Nephron progenitor cell (in vitro differentiated cells): ENCODE data around the gene NUMA1.

Experiments used
- DNase-seq: peaks from one replicate; pipeline ENCODE4 v3.0.0; 2021
- H3K27ac Mint-ChIP-seq: 2 replicates; pipeline ENCODE4 v1.8.0; 2021; ENCODE audit warnings: mild to moderate bottlenecking, moderate library complexity, mixed read lengths
- H3K27me3 Mint-ChIP-seq: 2 replicates; pipeline ENCODE4 v1.8.0; 2021; ENCODE audit warnings: mild to moderate bottlenecking, low read depth, mixed read lengths; ENCODE audit not compliant: poor library complexity
- H3K36me3 Mint-ChIP-seq: 2 replicates; pipeline ENCODE4 v1.8.0; 2021; ENCODE audit warnings: low read depth, mixed read lengths
- H3K4me1 Mint-ChIP-seq: 2 replicates; pipeline ENCODE4 v1.8.0; 2021; ENCODE audit warnings: mixed read lengths
- H3K4me3 Mint-ChIP-seq: 2 replicates; pipeline ENCODE4 v1.8.0; 2021; ENCODE audit warnings: mild to moderate bottlenecking, moderate library complexity, mixed read lengths
- H3K9me3 Mint-ChIP-seq: 2 replicates; pipeline ENCODE4 v1.8.0; 2021; ENCODE audit warnings: mild to moderate bottlenecking, moderate library complexity, mixed read lengths
- CTCF ChIP-seq: fragments of 200-600 bp; sonication (generic); IDR thresholded peaks from 2 replicates; pipeline ENCODE4 v1.5.0; 2021; ENCODE audit warnings: antibody characterized with exemption

Gene NUMA1

DNA sequence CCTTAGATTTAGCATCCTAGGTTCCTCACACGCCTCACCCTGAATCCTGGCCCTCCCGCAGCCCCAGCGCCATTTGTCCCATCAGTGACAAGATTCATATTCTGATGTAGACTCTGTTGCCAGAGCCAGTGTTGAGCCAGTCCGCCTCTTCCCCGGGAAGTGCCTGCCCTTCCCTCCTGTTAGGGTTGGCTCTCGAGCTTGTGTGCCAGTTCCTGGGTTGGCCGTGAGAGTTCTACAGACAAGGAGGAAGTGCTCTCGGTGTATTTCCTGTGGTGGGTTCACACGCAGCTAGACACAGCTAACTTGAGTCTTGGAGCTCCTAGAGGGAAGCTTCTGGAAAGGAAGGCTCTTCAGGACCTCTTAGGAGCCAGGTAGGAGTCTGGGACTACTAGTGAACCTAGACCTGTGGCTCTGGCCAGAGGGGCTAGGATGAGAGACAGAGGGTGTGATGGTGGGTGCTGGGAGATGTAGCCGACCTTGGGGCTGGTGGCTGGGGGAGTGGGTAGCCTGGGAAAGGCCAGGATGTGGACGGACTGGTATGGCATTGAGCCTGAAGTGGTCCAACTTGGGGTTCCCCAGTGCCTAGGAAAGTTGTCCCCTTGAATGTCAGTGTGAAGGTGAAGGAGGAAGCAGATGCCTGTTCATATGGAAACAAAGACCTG, 81.6 kb downstream of the NUMA1 start, which contains the start of gene IL18BP:
Gene IL18BP (plus strand): TSS at position 261 of the 662 bp plus-strand sequence. CDS start 1,076 bp downstream, outside the sequence.
- Mint-ChIP-seq H3K4me3 (no peak within 1 kb of the TSS), H3K36me3 (peaks cover 14% of the 10 kb centered on the region), H3K27me3 (no peaks in the 10 kb centered on the region), H3K27ac (peak within 1 kb of the TSS; percentile 86), H3K4me1 (peaks cover 10% of the 10 kb centered on the region), H3K9me3 (no peaks in the 10 kb centered on the region)
- no peak for TF ChIP-seq CTCF
- DNase-seq = no peak

GRCh38 chr11:71998061-71998460, 82.3 kb downstream of the NUMA1 start:
- no peaks in the 10 kb centered on the region for H3K9me3 Mint-ChIP-seq
- TF ChIP-seq CTCF = no peak
- H3K4me1 Mint-ChIP-seq = peaks cover 10% of the 10 kb centered on the region
- peaks cover 15% of the 10 kb centered on the region for H3K36me3 Mint-ChIP-seq
- no peak for DNase-seq
- no peaks in the 10 kb centered on the region for H3K27me3 Mint-ChIP-seq
- no peak overlapping the region for H3K4me3 Mint-ChIP-seq
- no peak overlapping the region for H3K27ac Mint-ChIP-seq

- Mint-ChIP-seq H3K4me3 (no peak overlapping the region), H3K9me3 (no peaks in the 10 kb centered on the region), H3K4me1 (peaks cover 10% of the 10 kb centered on the region), H3K27me3 (no peaks in the 10 kb centered on the region), H3K36me3 (peaks cover 20% of the 10 kb centered on the region), H3K27ac (no peak overlapping the region)
- DNase-seq = no peak
- no peak for TF ChIP-seq CTCF
Measured at GRCh38 chr11:71997594-71997993, 82.7 kb downstream of the NUMA1 start.

GRCh38 chr11:71996946-71997345, 83.4 kb downstream of the NUMA1 start:
- H3K36me3 Mint-ChIP-seq = peaks cover 24% of the 10 kb centered on the region
- no peak for TF ChIP-seq CTCF
- no peaks in the 10 kb centered on the region for H3K9me3 Mint-ChIP-seq
- H3K4me3 Mint-ChIP-seq = no peak overlapping the region
- no peak for DNase-seq
- H3K27me3 Mint-ChIP-seq = no peaks in the 10 kb centered on the region
- peak overlapping the region; percentile 68 for H3K27ac Mint-ChIP-seq
- peaks cover 10% of the 10 kb centered on the region for H3K4me1 Mint-ChIP-seq

- H3K4me3 Mint-ChIP-seq = no peak overlapping the region
- H3K27me3 Mint-ChIP-seq = no peaks in the 10 kb centered on the region
Measured at GRCh38 chr11:71996517-71996916, 83.8 kb downstream of the NUMA1 start.

More at GRCh38 chr11:71996517-71996916, 83.8 kb downstream of the NUMA1 start:
- Mint-ChIP-seq H3K27ac (no peak overlapping the region), H3K9me3 (no peaks in the 10 kb centered on the region), H3K36me3 (peaks cover 26% of the 10 kb centered on the region), H3K4me1 (peaks cover 10% of the 10 kb centered on the region)
- no peak for DNase-seq
- TF ChIP-seq CTCF = no peak
